Right lobe of liver (tissue), 4 donors: ENCODE data around the gene HNMT.

Experiments
- CTCF ChIP-seq, 4 donors: fragments of 200-600 bp in 3 of 4; fragments of 450-650 bp in 1 of 4; IDR thresholded peaks; one replicate each; pipeline versions ENCODE4 v1.5.1 to v1.8.0; 2016 to 2022; ENCODE audit warnings: antibody characterized with exemption in 4 of 4, mild to moderate bottlenecking in 2 of 4
- POLR2A ChIP-seq: fragments of 450-650 bp; IDR thresholded peaks from one replicate; pipeline ENCODE4 v1.6.1; 2017; ENCODE audit warnings: antibody characterized with exemption, mild to moderate bottlenecking
- donor health status: DM: no; HTN: no; CAD: no.
- donor health status: DM: no; HTN: no; CAD: no.
- donor health status: DM: no; HTN: yes; CAD: no.

GRCh38 chr2:137980459-137980858 lies 16.2 kb downstream of the HNMT start:
- no peak for TF ChIP-seq CTCF (IDR thresholded peaks at IDR 0.05)
- TF ChIP-seq POLR2A = no peak
